Muscle of back (tissue), 11 donors: Measurements from ENCODE around the gene PLA2G4D. TPM values are rescaled to one million over a fixed set of nuclear protein-coding genes. Genes with fewer than 3 reads are reported as not detected.

Experiments used
- DNase-seq, 3 donors: peaks; one replicate each; pipeline versions ENCODE4 v3.0.0 to v3.0.0-alpha.2; 2013
- polyA plus RNA-seq, 10 donors: library from polyadenylated mRNA; unstranded; fragments of 120-200 nt; gene quantifications; one replicate each; pipeline ENCODE4 v1.2.1, GENCODE V29; 2013; ENCODE audit not compliant: insufficient read length in 10 of 10

PLA2G4D gene
- polyA plus RNA-seq, 10 donors: 0.09 to 0.23 (median 0.14) TPM; not detected in 1

GRCh38 chr15:42071717-42072116, 22.6 kb downstream of the PLA2G4D start:
- no peak for DNase-seq

- no peak for DNase-seq
These were observed 23.4 kb downstream of the PLA2G4D start for GRCh38 chr15:42070976-42071350.

GRCh38 chr15:42070279-42070975, 23.9 kb downstream of the PLA2G4D start:
- DNase-seq: no peak

- DNase-seq: no peak
These were observed 24.7 kb downstream of the PLA2G4D start for GRCh38 chr15:42069496-42070278.

- no peak for DNase-seq
These were observed 25.3 kb downstream of the PLA2G4D start for GRCh38 chr15:42069025-42069424.

- DNase-seq: no peak
These were observed 25.8 kb downstream of the PLA2G4D start for GRCh38 chr15:42068601-42069000.

- DNase-seq: no peak
These were observed 27.5 kb downstream of the PLA2G4D start for GRCh38 chr15:42066764-42067415.

- DNase-seq: no peak
These were observed 28.9 kb downstream of the PLA2G4D start for GRCh38 chr15:42065468-42065867.

- peak in 2 of 3 donors; percentile 28 to 61 for DNase-seq
These were observed 29.3 kb downstream of the PLA2G4D start for GRCh38 chr15:42065033-42065432.

- DNase-seq: no peak
These were observed 30.1 kb downstream of the PLA2G4D start for GRCh38 chr15:42064271-42064670.

- DNase-seq: no peak
These were observed 31.1 kb downstream of the PLA2G4D start for GRCh38 chr15:42063122-42063848.

GRCh38 chr15:42062284-42062806, 32.0 kb downstream of the PLA2G4D start:
- DNase-seq: no peak

GRCh38 chr15:42060797-42061196, 33.6 kb downstream of the PLA2G4D start:
- DNase-seq: no peak

GRCh38 chr15:42060477-42060763, 33.9 kb downstream of the PLA2G4D start:
- no peak for DNase-seq

GRCh38 chr15:42059661-42060476, 34.5 kb downstream of the PLA2G4D start:
- DNase-seq: peak in 1 of 3 donors; percentile 50

- DNase-seq: no peak
These were observed 35.6 kb downstream of the PLA2G4D start for GRCh38 chr15:42058791-42059190.

GRCh38 chr15:42057799-42058646, 36.3 kb downstream of the PLA2G4D start:
- no peak for DNase-seq

- DNase-seq: peak; percentile 62 to 81 (median 70)
These were observed 37.2 kb downstream of the PLA2G4D start for GRCh38 chr15:42056934-42057798.

- DNase-seq: no peak
These were observed 40.4 kb downstream of the PLA2G4D start for GRCh38 chr15:42053914-42054313.
